Activated naive CD8-positive, alpha-beta T cell treated with anti-CD3 and anti-CD28 coated beads, Interleukin-2, amount 10 ng/mL, durations not matched to agents 7 days and 5 days (primary cell): Measurements from ENCODE around the gene NBEA. TPM values are rescaled to one million over a fixed set of nuclear protein-coding genes. Genes with fewer than 3 reads are reported as not detected.
A peak's percentile ranks its signal among the peaks of the same experiment; 100 is the strongest.

ENCODE experiments used
- ATAC-seq: fragments of 150-1000 bp; cut with Tn5 transposase; one replicate; pipeline ENCODE4 v1.10.0; 2021; ENCODE audit warnings: low read depth, moderate library complexity
- POLR2A ChIA-PET: fragments of 350-600 bp; sonication (Branson Sonifier 250); formaldehyde crosslinking; loops from one replicate; lab custom pipeline; 2021; ENCODE audit warnings: antibody characterized with exemption; lab: Charles Lee
- DNase-seq: peaks from one replicate; pipeline ENCODE4 v3.0.0; 2021
- H3K27ac Mint-ChIP-seq: one replicate; pipeline ENCODE4 v1.8.0; 2022; ENCODE audit warnings: mild to moderate bottlenecking, mixed read lengths
- H3K27me3 Mint-ChIP-seq: one replicate; pipeline ENCODE4 v1.8.0; 2022; ENCODE audit warnings: mild to moderate bottlenecking, moderate library complexity, mixed read lengths
- H3K36me3 Mint-ChIP-seq: one replicate; pipeline ENCODE4 v1.8.0; 2021; ENCODE audit warnings: mild to moderate bottlenecking, mixed read lengths
- H3K4me1 Mint-ChIP-seq: one replicate; pipeline ENCODE4 v1.8.0; 2021; ENCODE audit warnings: mixed read lengths
- H3K4me3 Mint-ChIP-seq: one replicate; pipeline ENCODE4 v1.8.0; 2022; ENCODE audit warnings: mild to moderate bottlenecking, moderate library complexity, mixed read lengths
- H3K9me3 Mint-ChIP-seq: one replicate; pipeline ENCODE4 v1.8.0; 2021; ENCODE audit warnings: mixed read lengths
- total RNA-seq, 2 experiments: library from RNA; stranded (reverse); gene quantifications; one replicate each; pipeline ENCODE4 v1.2.3, GENCODE V29; 2021

NBEA gene
- total RNA-seq, 2 experiments from 2014 or later, result 0.60 to 1.1 TPM

- Mint-ChIP-seq H3K27ac (no peak overlapping the region), H3K36me3 (peaks cover 3% of the 10 kb centered on the region), H3K4me1 (peaks cover 34% of the 10 kb centered on the region), H3K9me3 (no peaks in the 10 kb centered on the region), H3K27me3 (peaks cover 77% of the 10 kb centered on the region), H3K4me3 (no peak overlapping the region)
- ATAC-seq, result no peak
- POLR2A ChIA-PET, result no interaction called here
- DNase-seq, result no peak
These were observed 535.4 kb downstream of the NBEA start for GRCh38 chr13:35477386-35477946.

GRCh38 chr13:35478271-35479037 lies 536.4 kb downstream of the NBEA start:
- Mint-ChIP-seq H3K27me3 (peaks cover 70% of the 10 kb centered on the region), H3K36me3 (peaks cover 3% of the 10 kb centered on the region), H3K9me3 (no peaks in the 10 kb centered on the region), H3K4me3 (peak overlapping the region; percentile 35), H3K27ac (no peak overlapping the region), H3K4me1 (peaks cover 34% of the 10 kb centered on the region)
- POLR2A ChIA-PET, result no interaction called here
- ATAC-seq (no peak), DNase-seq (peak; percentile 36)

- no peak for DNase-seq
- no peaks in the 10 kb centered on the region for H3K9me3 Mint-ChIP-seq
- ATAC-seq, result no peak
- H3K4me3 Mint-ChIP-seq, result no peak overlapping the region
- peaks cover 3% of the 10 kb centered on the region for H3K36me3 Mint-ChIP-seq
- H3K4me1 Mint-ChIP-seq, result peaks cover 34% of the 10 kb centered on the region
- POLR2A ChIA-PET, result no interaction called here
- H3K27me3 Mint-ChIP-seq, result peaks cover 69% of the 10 kb centered on the region
- H3K27ac Mint-ChIP-seq, result no peak overlapping the region
These were observed 537.0 kb downstream of the NBEA start for GRCh38 chr13:35479038-35479492.

- H3K4me1 Mint-ChIP-seq, result peaks cover 31% of the 10 kb centered on the region
- ATAC-seq, result no peak
- no peaks in the 10 kb centered on the region for H3K9me3 Mint-ChIP-seq
- H3K4me3 Mint-ChIP-seq, result no peak overlapping the region
- H3K27me3 Mint-ChIP-seq, result peaks cover 64% of the 10 kb centered on the region
- POLR2A ChIA-PET, result no interaction called here
- peaks cover under 1% of the 10 kb centered on the region for H3K36me3 Mint-ChIP-seq
- DNase-seq, result no peak
- H3K27ac Mint-ChIP-seq, result no peak overlapping the region
These were observed 537.6 kb downstream of the NBEA start for GRCh38 chr13:35479706-35480105.

- POLR2A ChIA-PET, result no interaction called here
- peaks cover 58% of the 10 kb centered on the region for H3K27me3 Mint-ChIP-seq
- no peaks in the 10 kb centered on the region for H3K36me3 Mint-ChIP-seq
- H3K27ac Mint-ChIP-seq, result no peak overlapping the region
- ATAC-seq (no peak), DNase-seq (no peak)
- no peak overlapping the region for H3K4me3 Mint-ChIP-seq
- H3K9me3 Mint-ChIP-seq, result no peaks in the 10 kb centered on the region
- peaks cover 24% of the 10 kb centered on the region for H3K4me1 Mint-ChIP-seq
These were observed 538.3 kb downstream of the NBEA start for GRCh38 chr13:35480346-35480745.

GRCh38 chr13:35481777-35482176 lies 539.7 kb downstream of the NBEA start:
- H3K4me3 Mint-ChIP-seq, result no peak overlapping the region
- peaks cover 12% of the 10 kb centered on the region for H3K4me1 Mint-ChIP-seq
- H3K27me3 Mint-ChIP-seq, result peaks cover 43% of the 10 kb centered on the region
- POLR2A ChIA-PET, result no interaction called here
- no peaks in the 10 kb centered on the region for H3K36me3 Mint-ChIP-seq
- no peak overlapping the region for H3K27ac Mint-ChIP-seq
- no peak for ATAC-seq
- H3K9me3 Mint-ChIP-seq, result no peaks in the 10 kb centered on the region
- DNase-seq, result no peak

- POLR2A ChIA-PET, result no interaction called here
- peaks cover 8% of the 10 kb centered on the region for H3K4me1 Mint-ChIP-seq
- no peak overlapping the region for H3K27ac Mint-ChIP-seq
- ATAC-seq, result no peak
- H3K4me3 Mint-ChIP-seq, result no peak overlapping the region
- H3K36me3 Mint-ChIP-seq, result no peaks in the 10 kb centered on the region
- H3K9me3 Mint-ChIP-seq, result no peaks in the 10 kb centered on the region
- H3K27me3 Mint-ChIP-seq, result peaks cover 36% of the 10 kb centered on the region
- no peak for DNase-seq
These were observed 540.5 kb downstream of the NBEA start for GRCh38 chr13:35482527-35482926.

- Mint-ChIP-seq H3K4me1 (no peaks in the 10 kb centered on the region), H3K27me3 (peaks cover 23% of the 10 kb centered on the region), H3K9me3 (no peaks in the 10 kb centered on the region), H3K4me3 (no peak overlapping the region), H3K36me3 (no peaks in the 10 kb centered on the region), H3K27ac (no peak overlapping the region)
- DNase-seq, result no peak
- POLR2A ChIA-PET, result no interaction called here
- ATAC-seq, result no peak
These were observed 541.7 kb downstream of the NBEA start for GRCh38 chr13:35483761-35484160.

- POLR2A ChIA-PET, result no interaction called here
- H3K36me3 Mint-ChIP-seq, result no peaks in the 10 kb centered on the region
- H3K4me1 Mint-ChIP-seq, result no peaks in the 10 kb centered on the region
- ATAC-seq (no peak), DNase-seq (no peak)
- H3K27me3 Mint-ChIP-seq, result peaks cover 17% of the 10 kb centered on the region
- no peak overlapping the region for H3K27ac Mint-ChIP-seq
- no peaks in the 10 kb centered on the region for H3K9me3 Mint-ChIP-seq
- no peak overlapping the region for H3K4me3 Mint-ChIP-seq
These were observed 542.3 kb downstream of the NBEA start for GRCh38 chr13:35484384-35484783.

- H3K27ac Mint-ChIP-seq, result no peak overlapping the region
- POLR2A ChIA-PET, result no interaction called here
- no peak overlapping the region for H3K4me3 Mint-ChIP-seq
- DNase-seq (no peak), ATAC-seq (no peak)
- H3K9me3 Mint-ChIP-seq, result no peaks in the 10 kb centered on the region
- H3K27me3 Mint-ChIP-seq, result peaks cover 11% of the 10 kb centered on the region
- no peaks in the 10 kb centered on the region for H3K36me3 Mint-ChIP-seq
- no peaks in the 10 kb centered on the region for H3K4me1 Mint-ChIP-seq
These were observed 543.4 kb downstream of the NBEA start for GRCh38 chr13:35485424-35485823.

GRCh38 chr13:35489050-35489449 lies 547.0 kb downstream of the NBEA start:
- H3K9me3 Mint-ChIP-seq, result peaks cover 1% of the 10 kb centered on the region
- H3K4me3 Mint-ChIP-seq, result no peak overlapping the region
- POLR2A ChIA-PET, result no interaction called here
- no peak for DNase-seq
- H3K36me3 Mint-ChIP-seq, result no peaks in the 10 kb centered on the region
- no peak overlapping the region for H3K27ac Mint-ChIP-seq
- no peaks in the 10 kb centered on the region for H3K4me1 Mint-ChIP-seq
- ATAC-seq, result no peak
- H3K27me3 Mint-ChIP-seq, result no peaks in the 10 kb centered on the region

GRCh38 chr13:35496006-35496405 lies 553.9 kb downstream of the NBEA start:
- Mint-ChIP-seq H3K4me3 (no peak overlapping the region), H3K9me3 (peaks cover 3% of the 10 kb centered on the region), H3K27me3 (no peaks in the 10 kb centered on the region), H3K36me3 (no peaks in the 10 kb centered on the region), H3K4me1 (no peaks in the 10 kb centered on the region), H3K27ac (no peak overlapping the region)
- POLR2A ChIA-PET, result no interaction called here
- DNase-seq, result no peak
- no peak for ATAC-seq

- Mint-ChIP-seq H3K27me3 (no peaks in the 10 kb centered on the region), H3K9me3 (peaks cover 3% of the 10 kb centered on the region), H3K4me3 (no peak overlapping the region), H3K4me1 (no peaks in the 10 kb centered on the region), H3K27ac (no peak overlapping the region), H3K36me3 (no peaks in the 10 kb centered on the region)
- POLR2A ChIA-PET, result no interaction called here
- DNase-seq (no peak), ATAC-seq (no peak)
These were observed 554.8 kb downstream of the NBEA start for GRCh38 chr13:35496761-35497386.

- Mint-ChIP-seq H3K36me3 (no peaks in the 10 kb centered on the region), H3K27me3 (no peaks in the 10 kb centered on the region), H3K27ac (no peak overlapping the region), H3K9me3 (peaks cover 3% of the 10 kb centered on the region), H3K4me1 (no peaks in the 10 kb centered on the region), H3K4me3 (no peak overlapping the region)
- POLR2A ChIA-PET, result no interaction called here
- ATAC-seq (no peak), DNase-seq (no peak)
These were observed 556.2 kb downstream of the NBEA start for GRCh38 chr13:35498231-35498630.
